IMR-90 (cell line): ENCODE measurements around the gene PTPRN2. TPM values are rescaled to one million over a fixed set of nuclear protein-coding genes. Genes with fewer than 3 reads are reported as not detected.

Experiments
- ATAC-seq: fragments of 200-7000 bp; cut with Tn5 transposase; 2 replicates; pipeline ENCODE4 v1.9.1; 2020; ENCODE audit warnings: low read depth, mild to moderate bottlenecking, moderate library complexity
- BruUV-seq: library from RNA; stranded (reverse); fragments of 400-500 nt; replicated peaks from 2 replicates; lab custom pipeline; 2021; lab: Mats Ljungman, UMichigan
- CTCF ChIA-PET: fragments of 300-600 bp; formaldehyde crosslinking; extraction: SDS; loops from one replicate; lab custom pipeline; 2021; ENCODE audit warnings: antibody characterized with exemption; lab: Yijun Ruan, JAX
- POLR2A ChIA-PET: fragments of 300-600 bp; sonication (Branson Sonifier 250); formaldehyde crosslinking; loops from one replicate; lab custom pipeline; 2022; ENCODE audit warnings: antibody characterized with exemption; ENCODE audit not compliant: unreplicated experiment; lab: Charles Lee
- DNase-seq: peaks from one replicate; pipeline ENCODE4 v3.0.0; 2013
- H2AFZ ChIP-seq: replicated peaks from 2 replicates; pipeline ENCODE3; 2013; ENCODE audit warnings: low read length, mild to moderate bottlenecking; ENCODE audit not compliant: poor library complexity
- H2AK5ac ChIP-seq: 2 replicates; pipeline ENCODE4 v1.6.1; 2013; ENCODE audit warnings: low read depth, low read length, inconsistent platforms
- H2AK9ac ChIP-seq: replicated peaks from 2 replicates; pipeline ENCODE3; 2013; ENCODE audit warnings: mild to moderate bottlenecking, low read depth, low read length, moderate library complexity; ENCODE audit not compliant: poor library complexity
- H2BK120ac ChIP-seq: 2 replicates; pipeline ENCODE4 v1.6.1; 2013; ENCODE audit warnings: low read depth, low read length, inconsistent platforms
- H2BK15ac ChIP-seq: 3 replicates; pipeline ENCODE4 v1.6.1; 2013; ENCODE audit warnings: low read depth, low read length, inconsistent platforms
- H2BK20ac ChIP-seq: 2 replicates; pipeline ENCODE4 v1.6.1; 2013; ENCODE audit warnings: low read depth, mild to moderate bottlenecking, inconsistent platforms, low read length, moderate library complexity
- H2BK5ac ChIP-seq: 2 replicates; pipeline ENCODE4 v1.6.1; 2013; ENCODE audit warnings: mild to moderate bottlenecking, low read depth, low read length, inconsistent platforms; ENCODE audit not compliant: poor library complexity, severe bottlenecking
- H3K14ac ChIP-seq: replicated peaks from 2 replicates; pipeline ENCODE4 v1.6.1; 2013; ENCODE audit warnings: low read depth, low read length, inconsistent platforms
- H3K18ac ChIP-seq: 2 replicates; pipeline ENCODE4 v1.6.1; 2013; ENCODE audit warnings: low read depth, low read length, control low read depth
- H3K23ac ChIP-seq: 2 replicates; pipeline ENCODE4 v1.6.1; 2013; ENCODE audit warnings: low read depth, low read length, inconsistent platforms
- H3K27ac ChIP-seq: 2 replicates; pipeline ENCODE4 v1.5.1; 2013; ENCODE audit warnings: mild to moderate bottlenecking, control low read depth, low read length; ENCODE audit not compliant: insufficient read depth
- H3K27me3 ChIP-seq: 2 replicates; pipeline ENCODE4 v1.6.1; 2013; ENCODE audit warnings: low read length; ENCODE audit not compliant: control insufficient read depth, insufficient read depth
- H3K36me3 ChIP-seq: 2 replicates; pipeline ENCODE4 v1.6.1; 2013; ENCODE audit warnings: low read length, mixed read lengths; ENCODE audit not compliant: control insufficient read depth, insufficient read depth
- H3K4ac ChIP-seq: 2 replicates; pipeline ENCODE4 v1.6.1; 2013; ENCODE audit warnings: low read depth, low read length, inconsistent platforms
- H3K4me1 ChIP-seq: 2 replicates; pipeline ENCODE4 v1.6.1; 2013; ENCODE audit warnings: low read length, mixed read lengths; ENCODE audit not compliant: control insufficient read depth, insufficient read depth
- H3K4me2 ChIP-seq: 2 replicates; pipeline ENCODE4 v1.6.1; 2013; ENCODE audit warnings: low read depth, mild to moderate bottlenecking, control low read depth, low read length, moderate library complexity
- H3K4me3 ChIP-seq: 2 replicates; pipeline ENCODE4 v1.5.1; 2013; ENCODE audit warnings: low read depth, mild to moderate bottlenecking, control low read depth, low read length, moderate library complexity; ENCODE audit not compliant: insufficient read depth
- H3K56ac ChIP-seq: 2 replicates; pipeline ENCODE4 v1.6.1; 2013; ENCODE audit warnings: low read length, inconsistent platforms; ENCODE audit not compliant: insufficient read depth; ENCODE audit errors: extremely low read depth
- H3K79me1 ChIP-seq, 2 experiments: 2 replicates each; pipeline ENCODE4 v1.6.1; 2013; ENCODE audit warnings: low read length in 2 of 2, inconsistent platforms in 1 of 2, low read depth in 1 of 2
- H3K9ac ChIP-seq: 2 replicates; pipeline ENCODE4 v1.6.1; 2013; ENCODE audit warnings: low read depth, low read length, control low read depth
- H3K9me1 ChIP-seq: 2 replicates; pipeline ENCODE4 v1.6.1; 2013; ENCODE audit warnings: low read length, inconsistent platforms; ENCODE audit not compliant: insufficient read depth
- H3K9me3 ChIP-seq: 2 replicates; pipeline ENCODE4 v1.6.1; 2013; ENCODE audit warnings: low read length; ENCODE audit not compliant: control insufficient read depth, insufficient read depth
- H4K20me1 ChIP-seq: 2 replicates; pipeline ENCODE4 v1.6.1; 2013; ENCODE audit warnings: low read length, inconsistent platforms; ENCODE audit not compliant: insufficient read depth
- H4K5ac ChIP-seq: 2 replicates; pipeline ENCODE4 v1.6.1; 2013; ENCODE audit warnings: mild to moderate bottlenecking, low read depth, low read length, control low read depth
- H4K8ac ChIP-seq, 2 experiments: 2 replicates each; pipeline ENCODE4 v1.6.1; 2013; ENCODE audit warnings: low read depth in 2 of 2, low read length in 2 of 2, control low read depth in 1 of 2, inconsistent platforms in 1 of 2
- H4K91ac ChIP-seq: 2 replicates; pipeline ENCODE4 v1.6.1; 2013; ENCODE audit warnings: low read depth, low read length, inconsistent platforms; ENCODE audit not compliant: insufficient read depth
- CHD1 ChIP-seq: IDR thresholded peaks from 2 replicates; pipeline ENCODE4 v1.6.1; 2012; ENCODE audit warnings: low read depth, low read length, improper control_type of control experiment
- FOS ChIP-seq: fragments of 150-350 bp; IDR thresholded peaks from 2 replicates; pipeline ENCODE4 v1.6.1; 2016; ENCODE audit warnings: low read depth, low read length
- MAFK ChIP-seq: IDR thresholded peaks from 2 replicates; pipeline ENCODE4 v1.6.1; 2012; ENCODE audit warnings: low read depth, low read length, improper control_type of control experiment
- WGBS, 2 experiments: methylation state at CpG; one replicate each; pipeline versions ENCODE4 v1.1.5 to v1.1.7; 2013; ENCODE audit warnings: missing lambda C conversion rate in 2 of 2; ENCODE audit not compliant: insufficient read length in 1 of 2; ENCODE audit errors: extremely low coverage in 2 of 2; 5-methylcytosine and 5-hydroxymethylcytosine counted together
- dilution Hi-C: fragments of 300-500 bp; cut with HindIII; formaldehyde crosslinking; loops from one replicate; pipeline ENCODE4 v1.14.3; 2018; ENCODE audit warnings: low sequenced_read_pairs; ENCODE audit not compliant: unreplicated experiment
- in situ Hi-C: fragments of 300-500 bp; cut with MboI; formaldehyde crosslinking; loops from 3 replicates; pipeline ENCODE4 v1.14.3; 2019; ENCODE audit warnings: low sequenced_read_pairs, inconsistent platforms, mixed read lengths
- intact Hi-C: fragments of 100-400 bp; cut with micrococcal nuclease; formaldehyde crosslinking; loops from 2 replicates; pipeline ENCODE4 v1.10.0; 2022
- polyA plus RNA-seq, 3 experiments: library from polyadenylated mRNA; depleted of rRNA; stranded (reverse); fragments of >200 nt; gene quantifications; 2 replicates each; pipeline ENCODE4 v1.2.3, GENCODE V29; 2012; ENCODE audit warnings: low replicate concordance in 1 of 3
- total RNA-seq: library from RNA; depleted of rRNA; stranded (reverse); fragments of >200 nt; gene quantifications from 2 replicates; pipeline ENCODE4 v1.2.3, GENCODE V29; 2012
- TF ChIP-seq, protein P1 (sequence below): fragments of 150-350 bp; IDR thresholded peaks from 2 replicates; pipeline ENCODE4 v1.6.1; 2016; ENCODE audit warnings: low read depth, mild to moderate bottlenecking, low read length, moderate library complexity, borderline replicate concordance
- TF ChIP-seq, protein P2 (sequence below): fragments of 150-350 bp; IDR thresholded peaks from 2 replicates; pipeline ENCODE4 v1.6.1; 2017; ENCODE audit warnings: mild to moderate bottlenecking, antibody characterized with exemption, low read length, low read depth

Gene PTPRN2
- total and polyA plus RNA-seq, 2 of the 4 experiments (the other 2 are of a cell fraction) = 0.03 TPM; not detected in 1

DNA sequence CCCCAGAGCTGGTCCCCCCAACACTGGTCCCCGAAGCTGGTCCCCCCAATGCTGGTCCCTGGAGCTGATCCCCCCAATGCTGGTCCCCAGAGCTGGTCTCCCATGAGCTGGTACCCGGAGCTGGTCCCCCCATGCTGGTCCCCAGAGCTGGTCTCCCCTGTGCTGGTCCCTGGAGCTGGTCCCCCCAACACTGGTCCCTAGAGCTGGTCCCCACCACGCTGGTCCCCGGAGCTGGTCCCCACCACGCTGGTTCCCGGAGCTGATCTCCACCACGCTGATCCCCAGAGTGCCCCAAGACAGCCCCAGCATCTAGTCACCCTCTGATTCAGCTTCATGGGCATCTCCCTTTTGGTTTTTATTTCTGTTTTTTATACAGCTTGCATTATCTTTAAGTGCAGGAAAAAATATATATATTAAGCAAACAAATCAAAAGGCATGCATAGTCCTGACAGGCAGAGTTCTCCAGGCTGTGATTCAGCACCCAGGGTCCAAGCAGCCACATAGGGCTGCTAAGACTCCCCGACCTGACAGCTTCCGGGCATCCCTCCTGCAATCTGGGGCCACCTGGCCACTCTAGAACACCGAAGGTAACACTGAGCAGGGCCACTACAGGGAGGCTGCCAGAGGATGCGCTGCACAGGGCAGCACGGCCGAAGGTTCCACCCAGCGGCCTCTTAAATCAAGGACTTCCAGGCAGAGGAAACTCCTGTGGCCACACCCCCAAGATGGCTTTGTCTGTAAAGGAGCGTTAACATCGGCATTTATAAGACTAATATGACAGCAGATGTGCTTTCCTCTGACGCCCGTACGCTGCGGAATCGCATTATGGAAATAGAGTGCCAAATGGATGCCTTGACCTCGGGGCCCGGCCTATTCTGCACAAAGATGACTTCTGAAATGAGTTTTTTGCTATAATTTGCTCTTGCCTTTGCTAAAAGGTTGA is 215.0 kb downstream of the PTPRN2 start:
- dilution Hi-C loops = no loop called here
- Histone ChIP-seq H3K27me3 (no peaks in the 10 kb centered on the region), H3K79me1 (no peaks in the 10 kb centered on the region), H3K9me1 (no peaks in the 10 kb centered on the region), H3K56ac (no peak overlapping the region), H3K4me3 (no peak overlapping the region), H3K36me3 (no peaks in the 10 kb centered on the region), H3K4me1 (no peaks in the 10 kb centered on the region), H2BK15ac (no peak overlapping the region), H4K8ac (no peak overlapping the region), H2AK5ac (no peak overlapping the region), H3K9me3 (peaks cover 42% of the 10 kb centered on the region), H4K20me1 (no peaks in the 10 kb centered on the region), H3K27ac (no peak overlapping the region), H3K18ac (no peak overlapping the region), H3K23ac (no peak overlapping the region), H3K14ac (no peak overlapping the region), H4K91ac (no peak overlapping the region), H3K4ac (no peak overlapping the region), H2AK9ac (no peak overlapping the region), H3K9ac (no peak overlapping the region), H2BK20ac (no peak overlapping the region), H2BK120ac (no peak overlapping the region), H2BK5ac (no peak overlapping the region), H3K4me2 (no peak overlapping the region), H4K5ac (no peak overlapping the region), H2AFZ (no peak overlapping the region)
- intact Hi-C loops = no loop called here
- WGBS, 2 experiments = 35% methylated on average over 7 of the region's 23 CpGs; no CpG with 5 or more reads in 1 of the 2 experiments
- in situ Hi-C loops = no loop called here
- no peak for DNase-seq
- no peak for ATAC-seq
- BruUV-seq = no TSS peak
- ChIA-PET CTCF (interaction anchor here (0.7 kb wide), 1 partner anchor 374 kb away, joined by 3 read pairs; no protein-coding TSS in a partner anchor), POLR2A (no interaction called here)
- TF ChIP-seq, protein P1, sequence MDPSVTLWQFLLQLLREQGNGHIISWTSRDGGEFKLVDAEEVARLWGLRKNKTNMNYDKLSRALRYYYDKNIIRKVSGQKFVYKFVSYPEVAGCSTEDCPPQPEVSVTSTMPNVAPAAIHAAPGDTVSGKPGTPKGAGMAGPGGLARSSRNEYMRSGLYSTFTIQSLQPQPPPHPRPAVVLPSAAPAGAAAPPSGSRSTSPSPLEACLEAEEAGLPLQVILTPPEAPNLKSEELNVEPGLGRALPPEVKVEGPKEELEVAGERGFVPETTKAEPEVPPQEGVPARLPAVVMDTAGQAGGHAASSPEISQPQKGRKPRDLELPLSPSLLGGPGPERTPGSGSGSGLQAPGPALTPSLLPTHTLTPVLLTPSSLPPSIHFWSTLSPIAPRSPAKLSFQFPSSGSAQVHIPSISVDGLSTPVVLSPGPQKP = no peak
- TF ChIP-seq, protein P2, sequence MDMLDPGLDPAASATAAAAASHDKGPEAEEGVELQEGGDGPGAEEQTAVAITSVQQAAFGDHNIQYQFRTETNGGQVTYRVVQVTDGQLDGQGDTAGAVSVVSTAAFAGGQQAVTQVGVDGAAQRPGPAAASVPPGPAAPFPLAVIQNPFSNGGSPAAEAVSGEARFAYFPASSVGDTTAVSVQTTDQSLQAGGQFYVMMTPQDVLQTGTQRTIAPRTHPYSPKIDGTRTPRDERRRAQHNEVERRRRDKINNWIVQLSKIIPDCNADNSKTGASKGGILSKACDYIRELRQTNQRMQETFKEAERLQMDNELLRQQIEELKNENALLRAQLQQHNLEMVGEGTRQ = no peak
- TF ChIP-seq CHD1 (no peak), MAFK (no peak), FOS (no peak)
